C4-2B (cell line): ENCODE measurements around the gene ANKRD44.

Source experiments
- H3K27ac ChIP-seq: fragments of 450-650 bp; 2 replicates; pipeline ENCODE4 v1.5.1; 2017
- ZFX ChIP-seq: fragments of 450-650 bp; IDR thresholded peaks from 2 replicates; pipeline ENCODE4 v1.6.1; 2017
- TF ChIP-seq, protein P1 (sequence below): fragments of 450-650 bp; conservative IDR thresholded peaks from 2 replicates; pipeline ENCODE4 v1.5.1; 2017; ENCODE audit warnings: mild to moderate bottlenecking

Gene ANKRD44

GRCh38 chr2:197328461-197328860, 17.9 kb upstream of the ANKRD44 start:
- TF ChIP-seq, protein P1, sequence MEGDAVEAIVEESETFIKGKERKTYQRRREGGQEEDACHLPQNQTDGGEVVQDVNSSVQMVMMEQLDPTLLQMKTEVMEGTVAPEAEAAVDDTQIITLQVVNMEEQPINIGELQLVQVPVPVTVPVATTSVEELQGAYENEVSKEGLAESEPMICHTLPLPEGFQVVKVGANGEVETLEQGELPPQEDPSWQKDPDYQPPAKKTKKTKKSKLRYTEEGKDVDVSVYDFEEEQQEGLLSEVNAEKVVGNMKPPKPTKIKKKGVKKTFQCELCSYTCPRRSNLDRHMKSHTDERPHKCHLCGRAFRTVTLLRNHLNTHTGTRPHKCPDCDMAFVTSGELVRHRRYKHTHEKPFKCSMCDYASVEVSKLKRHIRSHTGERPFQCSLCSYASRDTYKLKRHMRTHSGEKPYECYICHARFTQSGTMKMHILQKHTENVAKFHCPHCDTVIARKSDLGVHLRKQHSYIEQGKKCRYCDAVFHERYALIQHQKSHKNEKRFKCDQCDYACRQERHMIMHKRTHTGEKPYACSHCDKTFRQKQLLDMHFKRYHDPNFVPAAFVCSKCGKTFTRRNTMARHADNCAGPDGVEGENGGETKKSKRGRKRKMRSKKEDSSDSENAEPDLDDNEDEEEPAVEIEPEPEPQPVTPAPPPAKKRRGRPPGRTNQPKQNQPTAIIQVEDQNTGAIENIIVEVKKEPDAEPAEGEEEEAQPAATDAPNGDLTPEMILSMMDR: no peak
- no peak for TF ChIP-seq ZFX
- H3K27ac ChIP-seq: no peak overlapping the region

- H3K27ac ChIP-seq: no peak overlapping the region
- TF ChIP-seq, protein P1: no peak
- TF ChIP-seq ZFX: no peak
These were observed 17.0 kb upstream of the ANKRD44 start for GRCh38 chr2:197327472-197328098.

DNA sequence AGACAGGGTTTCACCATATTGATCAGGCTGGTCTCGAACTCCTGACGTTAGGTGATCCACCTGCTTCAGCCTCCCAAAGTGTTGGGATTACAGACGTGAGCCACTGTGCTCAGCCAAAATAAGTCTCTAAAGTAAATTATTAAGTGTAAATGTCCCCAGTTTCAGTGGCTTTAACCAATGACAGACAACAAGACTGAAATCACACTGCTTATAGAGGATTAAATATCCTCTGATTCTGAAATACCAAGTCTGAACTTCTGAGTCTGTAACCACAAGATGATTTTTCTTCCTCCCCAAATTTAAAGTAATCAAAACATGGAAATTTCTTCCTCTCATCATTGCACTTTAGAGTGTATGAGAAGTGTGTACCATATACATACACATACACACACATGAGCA, 16.5 kb upstream of the ANKRD44 start:
- TF ChIP-seq, protein P1: no peak
- TF ChIP-seq ZFX: no peak
- H3K27ac ChIP-seq: no peak overlapping the region

DNA sequence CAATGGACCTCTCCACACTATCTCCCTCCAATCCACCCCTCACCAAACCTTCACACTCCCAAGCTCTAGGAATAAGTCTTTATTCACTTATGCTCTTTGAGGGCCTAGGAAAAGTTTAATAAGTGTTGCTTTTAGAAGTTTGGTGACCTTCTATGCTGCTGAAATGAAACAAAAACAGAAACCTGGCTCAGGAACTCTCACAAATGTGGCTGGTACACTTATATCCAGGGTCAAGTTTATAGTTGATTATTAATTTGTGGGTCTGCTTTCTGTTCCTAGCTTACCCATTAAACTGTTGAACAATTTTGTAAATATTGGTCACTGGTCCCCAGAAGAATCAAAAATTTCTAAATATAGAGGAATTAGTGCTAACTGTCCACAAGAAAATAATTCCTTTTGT, 14.2 kb upstream of the ANKRD44 start:
- no peak overlapping the region for H3K27ac ChIP-seq
- TF ChIP-seq, protein P1: no peak
- no peak for TF ChIP-seq ZFX

DNA sequence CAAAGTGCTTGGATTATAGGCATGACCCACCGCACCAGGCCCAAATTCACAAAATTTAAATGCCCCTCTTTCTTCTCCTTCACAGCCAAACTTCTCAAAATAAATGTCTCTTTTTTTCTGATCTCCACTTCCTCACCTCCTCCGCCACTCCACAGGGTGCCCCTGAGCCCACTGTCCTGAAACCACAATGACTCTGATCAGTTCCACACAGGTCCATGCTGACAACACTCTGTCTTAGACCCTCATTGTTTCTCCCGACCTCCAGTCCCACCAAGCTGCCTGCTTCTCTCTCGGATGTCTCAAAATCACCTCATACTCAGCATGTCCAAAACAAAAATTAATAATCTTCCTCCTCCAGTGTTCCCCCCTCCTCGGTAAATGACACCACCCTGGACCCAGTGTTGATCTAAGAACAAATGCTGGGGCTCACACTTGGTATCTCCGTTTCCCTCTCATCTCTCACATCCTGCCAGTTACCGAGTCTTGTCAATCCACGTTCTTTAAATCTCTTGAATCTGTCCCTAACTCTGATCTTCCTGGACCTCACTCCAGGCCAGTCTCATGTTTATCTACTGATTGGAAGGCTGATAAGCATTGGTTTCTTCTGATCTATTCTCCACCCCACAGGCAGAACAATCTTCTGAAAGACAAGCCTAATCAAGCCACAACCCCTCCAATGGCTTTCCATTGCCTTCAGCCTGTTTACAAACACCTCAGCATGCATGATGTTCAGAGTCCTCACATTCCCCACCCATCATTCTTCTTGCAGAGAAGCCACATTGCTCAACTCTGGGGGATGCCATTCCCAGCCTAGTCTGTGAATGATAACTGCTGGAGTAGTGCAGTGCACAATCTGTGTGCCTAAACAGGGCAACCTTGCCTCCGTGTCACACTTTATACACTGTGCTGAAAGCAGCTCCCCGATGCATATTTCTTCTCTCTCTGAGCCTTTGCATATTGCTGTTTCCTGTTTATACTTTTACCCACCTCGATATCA, 12.4 kb upstream of the ANKRD44 start:
- no peak for TF ChIP-seq ZFX
- TF ChIP-seq, protein P1: no peak
- H3K27ac ChIP-seq: no peak overlapping the region

DNA sequence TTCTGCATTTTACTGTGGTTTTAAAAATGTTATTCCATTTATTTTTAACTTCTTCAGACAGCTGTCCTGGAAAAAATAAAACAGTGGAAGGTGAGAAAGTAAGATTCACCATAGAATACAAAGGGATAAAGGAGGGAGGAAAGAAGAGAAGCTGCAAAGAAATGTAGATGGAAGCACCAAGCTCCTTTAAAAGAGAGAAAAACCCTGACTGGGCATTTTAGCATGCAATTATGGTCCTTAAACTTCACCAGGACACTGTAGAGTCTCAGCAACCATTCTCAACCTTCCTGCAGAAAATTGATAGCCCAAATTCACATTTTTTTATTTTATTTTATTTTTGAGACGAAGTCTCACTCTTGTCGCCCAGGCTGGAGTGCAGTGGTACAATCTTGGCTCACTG, 11.6 kb upstream of the ANKRD44 start:
- H3K27ac ChIP-seq: no peak overlapping the region
- no peak for TF ChIP-seq ZFX
- TF ChIP-seq, protein P1: no peak

DNA sequence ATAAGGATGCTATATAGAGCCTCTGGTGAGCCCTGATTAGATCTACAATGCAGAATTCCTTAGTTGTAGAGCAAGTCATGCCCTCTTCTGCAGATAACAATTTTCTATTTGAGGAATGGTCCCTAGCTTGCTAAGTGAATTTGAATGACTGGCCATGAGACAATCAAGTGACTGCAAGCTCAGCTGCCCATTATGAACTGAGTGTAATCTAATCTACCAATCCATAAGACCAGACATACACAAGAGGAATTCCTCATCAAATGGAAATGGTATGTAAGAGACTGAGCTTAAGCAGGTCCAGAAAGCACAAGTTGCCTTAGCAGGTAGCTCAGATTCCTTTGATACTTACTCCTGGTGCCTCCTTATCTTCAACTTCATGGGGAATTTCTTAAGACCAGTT, 4.8 kb upstream of the ANKRD44 start:
- no peak for TF ChIP-seq ZFX
- TF ChIP-seq, protein P1: no peak
- H3K27ac ChIP-seq: no peak overlapping the region
